Skin of body (tissue), 2 donors: Measurements from ENCODE around the gene MYRIP. TPM values are rescaled to one million over a fixed set of nuclear protein-coding genes. Genes with fewer than 3 reads are reported as not detected.
A peak's percentile ranks its signal among the peaks of the same experiment; 100 is the strongest.
"Not testable (repeated sequence)": the region's sequence is repeated elsewhere in the genome, so short reads cannot be mapped to it uniquely, and the experiment has no call there.

ENCODE experiments used
- DNase-seq: peaks from one replicate; lab custom pipeline; 2025; lab: John Stamatoyannopoulos, UW
- total RNA-seq: library from RNA; depleted of rRNA; stranded (reverse); fragments of >200 nt; gene quantifications from one replicate; pipeline ENCODE4 v1.2.3, GENCODE V29; 2014

Gene MYRIP
- total RNA-seq, 1 donor from 2014 or later, result 0.99 TPM

- DNase-seq, result no peak
Measured at GRCh38 chr3:40078590-40078989, 269.2 kb downstream of the MYRIP start.

- peak; percentile 91 for DNase-seq
Measured at GRCh38 chr3:40079203-40079846, 269.9 kb downstream of the MYRIP start.

GRCh38 chr3:40079847-40080240 lies 270.4 kb downstream of the MYRIP start:
- peak; percentile 90 for DNase-seq

- DNase-seq, result no peak
Measured at GRCh38 chr3:40083066-40083465, 273.7 kb downstream of the MYRIP start.

GRCh38 chr3:40084424-40084823 lies 275.0 kb downstream of the MYRIP start:
- not testable (repeated sequence) for DNase-seq

GRCh38 chr3:40086890-40087883 lies 277.8 kb downstream of the MYRIP start:
- DNase-seq, result peak; percentile 41

- DNase-seq, result no peak
Measured at GRCh38 chr3:40088527-40089170, 279.2 kb downstream of the MYRIP start.

GRCh38 chr3:40096661-40097111 lies 287.3 kb downstream of the MYRIP start:
- DNase-seq, result no peak

GRCh38 chr3:40097131-40098117 lies 288.0 kb downstream of the MYRIP start:
- peak; percentile 29 for DNase-seq

- DNase-seq, result no peak
Measured at GRCh38 chr3:40098261-40098759, 288.9 kb downstream of the MYRIP start.

- DNase-seq, result no peak
Measured at GRCh38 chr3:40099871-40100270, 290.5 kb downstream of the MYRIP start.

- no peak for DNase-seq
Measured at GRCh38 chr3:40102182-40102581, 292.8 kb downstream of the MYRIP start.

- no peak for DNase-seq
Measured at GRCh38 chr3:40103829-40104228, 294.4 kb downstream of the MYRIP start.

- no peak for DNase-seq
Measured at GRCh38 chr3:40104441-40104840, 295.0 kb downstream of the MYRIP start.

GRCh38 chr3:40108643-40109042 lies 299.2 kb downstream of the MYRIP start:
- DNase-seq, result no peak

- DNase-seq, result no peak
Measured at GRCh38 chr3:40109641-40110490, 300.5 kb downstream of the MYRIP start.

GRCh38 chr3:40116478-40117177 lies 307.2 kb downstream of the MYRIP start:
- DNase-seq, result peak; percentile 68

- DNase-seq, result no peak
Measured at GRCh38 chr3:40118091-40118490, 308.7 kb downstream of the MYRIP start.
